Gastrocnemius medialis (tissue), 4 donors: ENCODE data around the gene PRG3.

ENCODE experiments used
- CTCF ChIP-seq, 5 experiments: fragments of 450-650 bp in 3 of 5; fragments of 200-600 bp in 2 of 5; sonication (generic) in 2 of 5; IDR thresholded peaks in 4 of 5; conservative IDR thresholded peaks in 1 of 5; 1 replicate in 4 of 5; 2 replicates in 1 of 5; pipeline ENCODE4 v1.5.1; 2016 to 2019; ENCODE audit warnings: antibody characterized with exemption in 5 of 5, mild to moderate bottlenecking in 3 of 5, moderate library complexity in 3 of 5
- POLR2A ChIP-seq, 2 donors: fragments of 450-650 bp; IDR thresholded peaks; one replicate each; pipeline ENCODE4 v1.6.1; 2017; ENCODE audit warnings: antibody characterized with exemption in 2 of 2, mild to moderate bottlenecking in 2 of 2, moderate library complexity in 2 of 2

GRCh38 chr11:57386178-57386940 lies 5.4 kb upstream of the PRG3 start:
- no peak for TF ChIP-seq POLR2A (IDR thresholded peaks at IDR 0.05)
- no peak for TF ChIP-seq CTCF (IDR thresholded peaks at IDR 0.05 in 4 of 5, conservative IDR thresholded peaks at IDR 0.05 in 1 of 5)
